ENCODE data around the gene PRLR. TPM values are rescaled to one million over a fixed set of nuclear protein-coding genes. Genes with fewer than 3 reads are reported as not detected.

The PRLR gene
- total RNA-seq, 3 donors from 2014 or later (not counting 1 experiment from before 2014, with no cell fraction given) = 0.05 to 0.16 (median 0.09) TPM

GRCh38 chr5:35124932-35125331, 105.4 kb downstream of the PRLR start:
- Histone ChIP-seq H3K9me3 (ENCODE audit: control insufficient read depth, insufficient read depth, low read length) (no peaks in the 10 kb centered on the region), H3K4me1 (ENCODE audit: control insufficient read depth, insufficient read depth, low read length) (no peaks in the 10 kb centered on the region), H3K36me3 (ENCODE audit: control insufficient read depth, insufficient read depth, low read length) (no peaks in the 10 kb centered on the region), H3K4me3 (ENCODE audit: low read length) (no peak overlapping the region), H3K27me3 (ENCODE audit: control insufficient read depth, insufficient read depth, low read length) (no peaks in the 10 kb centered on the region), H3K27ac (ENCODE audit: low read length) (no peak overlapping the region)
- TF ChIP-seq CTCF (IDR thresholded peaks at IDR 0.05) = no peak
- Mint-ChIP-seq H3K4me1 (no peaks in the 10 kb centered on the region), H3K4me3 (no peak overlapping the region), H3K27ac (no peak overlapping the region), H3K36me3 (no peaks in the 10 kb centered on the region), H3K9me3 (no peaks in the 10 kb centered on the region), H3K27me3 (ENCODE audit: low read depth in 2 of 2) (no peaks in the 10 kb centered on the region)
- DNase-seq (no peak), ATAC-seq (no peak)
- intact Hi-C loops (cut with micrococcal nuclease) = no loop called here
- WGBS (ENCODE audit: insufficient coverage) = 78% methylated on average over 2 of the region's 2 CpGs

GRCh38 chr5:35122819-35123218, 107.5 kb downstream of the PRLR start:
- intact Hi-C loops (cut with micrococcal nuclease) = no loop called here
- Histone ChIP-seq H3K4me3 (ENCODE audit: low read length) (no peak overlapping the region), H3K27ac (ENCODE audit: low read length) (no peak overlapping the region), H3K36me3 (ENCODE audit: control insufficient read depth, insufficient read depth, low read length) (no peaks in the 10 kb centered on the region), H3K4me1 (ENCODE audit: control insufficient read depth, insufficient read depth, low read length) (no peaks in the 10 kb centered on the region), H3K27me3 (ENCODE audit: control insufficient read depth, insufficient read depth, low read length) (no peaks in the 10 kb centered on the region), H3K9me3 (ENCODE audit: control insufficient read depth, insufficient read depth, low read length) (no peaks in the 10 kb centered on the region)
- 86% methylated on average over 1 of the region's 2 CpGs for WGBS (ENCODE audit: insufficient coverage)
- TF ChIP-seq CTCF (IDR thresholded peaks at IDR 0.05) = no peak
- H3K36me3 Mint-ChIP-seq = no peaks in the 10 kb centered on the region
- no peak for DNase-seq
- H3K4me3 Mint-ChIP-seq = no peak overlapping the region
- no peaks in the 10 kb centered on the region for H3K27me3 Mint-ChIP-seq (ENCODE audit: low read depth in 2 of 2)
- no peaks in the 10 kb centered on the region for H3K4me1 Mint-ChIP-seq
- no peak for ATAC-seq
- H3K27ac Mint-ChIP-seq = no peak overlapping the region
- no peaks in the 10 kb centered on the region for H3K9me3 Mint-ChIP-seq

GRCh38 chr5:35120715-35121114, 109.6 kb downstream of the PRLR start:
- Mint-ChIP-seq H3K9me3 (no peaks in the 10 kb centered on the region), H3K36me3 (no peaks in the 10 kb centered on the region), H3K4me3 (no peak overlapping the region), H3K27ac (no peak overlapping the region), H3K4me1 (no peaks in the 10 kb centered on the region), H3K27me3 (ENCODE audit: low read depth in 2 of 2) (no peaks in the 10 kb centered on the region)
- Histone ChIP-seq H3K27ac (ENCODE audit: low read length) (no peak overlapping the region), H3K27me3 (ENCODE audit: control insufficient read depth, insufficient read depth, low read length) (no peaks in the 10 kb centered on the region), H3K4me1 (ENCODE audit: control insufficient read depth, insufficient read depth, low read length) (no peaks in the 10 kb centered on the region), H3K9me3 (ENCODE audit: control insufficient read depth, insufficient read depth, low read length) (no peaks in the 10 kb centered on the region), H3K4me3 (ENCODE audit: low read length) (no peak overlapping the region), H3K36me3 (ENCODE audit: control insufficient read depth, insufficient read depth, low read length) (no peaks in the 10 kb centered on the region)
- no peak for TF ChIP-seq CTCF (IDR thresholded peaks at IDR 0.05)
- ATAC-seq (no peak), DNase-seq (no peak)
- intact Hi-C loops (cut with micrococcal nuclease) = no loop called here
- WGBS (ENCODE audit: insufficient coverage) = 100% methylated on average over 1 of the region's 1 CpG

- ATAC-seq = no peak
- Histone ChIP-seq H3K36me3 (ENCODE audit: control insufficient read depth, insufficient read depth, low read length) (no peaks in the 10 kb centered on the region), H3K4me1 (ENCODE audit: control insufficient read depth, insufficient read depth, low read length) (no peaks in the 10 kb centered on the region), H3K27ac (ENCODE audit: low read length) (no peak overlapping the region), H3K9me3 (ENCODE audit: control insufficient read depth, insufficient read depth, low read length) (no peaks in the 10 kb centered on the region), H3K27me3 (ENCODE audit: control insufficient read depth, insufficient read depth, low read length) (no peaks in the 10 kb centered on the region), H3K4me3 (ENCODE audit: low read length) (no peak overlapping the region)
- Mint-ChIP-seq H3K27me3 (ENCODE audit: low read depth in 2 of 2) (no peaks in the 10 kb centered on the region), H3K4me1 (no peaks in the 10 kb centered on the region), H3K27ac (no peak overlapping the region), H3K36me3 (no peaks in the 10 kb centered on the region), H3K4me3 (no peak overlapping the region), H3K9me3 (peaks cover 4% of the 10 kb centered on the region in 2 donors)
- DNase-seq = no peak
- 75% methylated on average over 5 of the region's 6 CpGs for whole genome bisulfite sequencing (ENCODE audit: insufficient coverage)
- intact Hi-C loops (cut with micrococcal nuclease) = no loop called here
- TF ChIP-seq CTCF (IDR thresholded peaks at IDR 0.05) = no peak
These were observed 112.3 kb downstream of the PRLR start for GRCh38 chr5:35117967-35118366.

All from natural killer cell (primary cell).